ENCODE results near the gene C1orf35.

C1orf35 gene

DNA sequence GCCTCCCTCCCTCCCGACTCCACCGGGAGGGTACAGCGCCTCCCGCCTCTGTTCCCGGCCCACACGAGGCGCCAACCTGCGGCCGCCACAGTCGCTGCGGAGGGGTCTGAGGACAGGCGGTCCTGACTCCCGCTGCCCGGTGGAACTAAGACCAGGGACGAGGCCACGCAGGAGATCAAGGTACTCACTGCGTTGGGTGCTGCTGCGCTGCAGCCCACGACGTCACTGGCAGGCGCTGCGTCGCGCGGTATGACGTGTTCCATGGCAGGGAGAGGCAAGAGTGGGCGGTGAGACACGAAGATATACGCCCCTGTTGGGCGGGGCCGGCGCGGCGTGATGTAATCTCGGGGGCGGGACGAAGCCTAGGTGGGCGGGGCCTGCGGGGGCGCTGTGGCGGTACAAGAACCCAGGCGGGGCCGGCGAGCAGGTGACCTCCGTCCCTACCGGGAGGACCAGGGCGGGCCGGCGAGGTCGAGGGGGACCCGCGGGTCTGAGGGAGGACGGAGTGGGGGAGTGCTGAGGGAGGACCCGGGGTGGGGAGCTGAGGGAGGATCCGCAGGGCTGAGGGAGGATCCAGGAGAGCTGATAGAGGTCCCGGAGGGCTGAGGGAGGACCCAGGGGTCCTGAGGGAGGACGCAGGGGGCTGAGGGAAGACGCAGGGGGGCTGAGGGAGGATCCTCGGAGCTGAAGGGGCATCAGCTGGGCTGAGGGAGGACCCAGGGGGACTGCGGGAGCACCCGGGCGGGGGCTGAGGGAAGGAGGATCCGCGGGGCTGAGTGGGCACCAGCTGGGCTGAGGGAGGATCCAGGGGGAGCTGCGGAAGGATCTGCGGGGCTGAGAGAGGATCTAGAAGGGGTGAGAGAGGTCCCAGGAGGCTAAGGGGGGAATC is 6.2 kb upstream of the C1orf35 start, which contains the start of gene MRPL55:
TSS of gene MRPL55 (minus strand) at position 227 of the 889 bp plus-strand sequence. CDS start 1,039 bp downstream, outside the sequence.
- DNase-seq, result peak; percentile 57 to 85

DNA sequence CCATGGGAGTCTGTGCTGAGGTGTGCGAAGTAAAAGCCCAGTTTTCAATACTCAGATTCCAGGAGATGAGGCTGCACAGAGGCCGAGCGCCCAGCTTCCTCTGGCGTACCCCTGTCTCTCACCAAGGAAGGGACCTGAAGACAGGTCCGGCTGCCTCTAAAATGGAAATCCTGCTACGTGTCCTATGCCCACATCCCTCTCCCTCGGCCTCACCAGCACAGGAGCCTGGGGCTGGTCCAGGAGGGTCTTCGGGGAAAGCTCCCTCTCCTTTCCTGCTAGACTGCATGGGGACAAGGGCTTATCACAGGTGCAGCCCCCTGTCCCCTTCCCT is 5.6 kb upstream of the C1orf35 start:
- no peak for DNase-seq

DNA sequence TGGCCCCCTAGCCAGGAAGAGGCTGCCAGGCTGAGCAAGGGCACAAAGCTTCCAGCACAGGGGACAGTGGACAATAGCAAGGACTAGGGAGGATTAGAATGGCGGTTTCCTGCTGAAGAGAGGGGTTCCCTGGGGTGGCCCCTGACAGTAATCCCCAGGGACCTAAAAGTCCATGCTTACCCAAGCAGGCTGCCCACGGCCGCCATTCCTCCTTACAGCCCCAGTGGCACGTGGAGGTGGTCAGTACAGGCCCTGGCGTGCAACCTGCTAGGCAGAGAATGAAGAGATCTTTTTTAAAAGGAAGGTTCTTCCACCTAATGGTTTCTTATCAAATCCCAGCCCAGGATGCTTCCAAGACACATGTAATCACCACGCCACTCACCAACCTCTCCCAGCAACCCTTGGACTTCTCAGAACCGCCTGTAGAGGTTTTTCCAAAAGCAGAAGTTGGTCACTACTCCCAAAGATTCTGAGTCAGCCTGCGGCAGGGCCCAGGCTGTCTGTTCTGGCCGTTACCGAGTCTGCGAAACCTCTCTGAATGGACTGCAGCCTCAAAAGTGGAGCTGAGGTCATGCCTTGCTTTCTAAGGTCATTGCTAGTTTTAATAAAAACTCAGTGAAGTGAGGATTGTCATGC is 5.0 kb upstream of the C1orf35 start:
- no peak for DNase-seq

DNA sequence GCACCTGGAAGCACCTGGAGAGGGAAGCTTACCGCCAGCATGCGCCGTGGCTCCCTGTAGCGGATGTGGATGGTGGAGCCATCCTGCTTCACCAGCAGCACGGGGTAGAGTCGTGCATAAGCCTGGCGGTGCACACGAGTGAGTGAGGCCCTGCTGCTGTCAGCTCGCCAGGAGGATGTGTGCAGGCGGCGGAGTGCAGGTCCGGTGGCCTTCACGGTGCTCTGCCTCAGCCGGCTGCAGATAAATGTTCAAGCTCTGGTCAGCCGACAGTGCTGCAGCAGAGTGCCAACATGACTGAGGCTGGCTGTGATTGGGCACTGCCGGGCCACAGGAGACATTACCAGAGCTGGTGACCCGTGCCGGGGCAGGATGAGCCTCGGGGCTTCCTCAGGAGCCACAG is 4.5 kb upstream of the C1orf35 start:
- no peak for DNase-seq

DNA sequence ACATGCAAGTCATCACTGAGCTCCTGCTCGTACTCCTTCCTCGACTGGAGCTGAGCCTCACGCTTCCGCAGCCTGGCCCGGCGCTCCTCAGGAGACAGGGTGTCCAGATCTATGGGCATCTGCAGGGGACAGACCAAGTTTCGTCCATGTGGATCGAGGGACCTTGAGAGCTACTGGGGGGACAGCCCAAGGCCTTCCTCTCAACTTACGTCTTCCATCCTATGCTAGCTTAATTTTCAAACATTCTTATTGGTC is 3.6 kb upstream of the C1orf35 start:
- no peak for DNase-seq

DNA sequence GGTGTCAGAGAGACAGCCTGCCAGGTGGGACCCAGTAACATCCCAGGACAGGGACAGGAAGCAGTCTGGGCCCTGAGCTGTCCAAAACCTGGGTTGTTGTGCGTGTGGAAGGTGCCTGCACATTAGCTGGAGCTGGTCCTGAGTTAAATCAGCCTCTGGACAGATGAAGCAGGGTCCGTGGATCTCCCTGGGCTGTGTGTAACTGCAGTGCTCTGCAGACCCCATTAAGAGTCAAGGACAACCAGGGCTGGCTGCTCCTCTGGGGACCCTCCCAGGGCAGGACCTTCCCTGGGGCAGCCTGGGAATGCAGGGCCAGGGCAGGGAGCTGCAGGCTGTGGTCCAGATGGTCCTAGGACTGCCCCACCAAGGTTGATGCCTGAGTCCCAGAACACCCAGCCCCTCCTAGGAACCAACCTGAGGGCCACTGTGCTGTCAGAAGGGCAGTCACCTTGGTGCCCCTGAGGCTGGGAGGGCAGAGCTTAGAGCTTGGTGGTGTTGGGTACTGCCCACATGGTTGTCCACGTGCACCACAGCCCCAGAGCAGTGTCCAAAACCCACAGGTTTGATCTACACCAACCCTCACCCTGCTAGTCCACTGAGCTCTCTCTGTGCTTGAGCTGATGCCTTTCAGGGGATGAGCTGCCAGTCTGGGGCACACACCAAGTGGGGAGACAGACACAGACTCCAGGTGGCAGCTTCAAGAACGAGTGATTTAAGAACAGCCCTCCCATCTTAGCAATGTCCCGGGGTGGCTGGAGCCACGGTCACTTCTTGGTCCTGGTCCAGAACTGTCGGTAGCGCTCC is 3.1 kb upstream of the C1orf35 start:
- no peak for DNase-seq

DNA sequence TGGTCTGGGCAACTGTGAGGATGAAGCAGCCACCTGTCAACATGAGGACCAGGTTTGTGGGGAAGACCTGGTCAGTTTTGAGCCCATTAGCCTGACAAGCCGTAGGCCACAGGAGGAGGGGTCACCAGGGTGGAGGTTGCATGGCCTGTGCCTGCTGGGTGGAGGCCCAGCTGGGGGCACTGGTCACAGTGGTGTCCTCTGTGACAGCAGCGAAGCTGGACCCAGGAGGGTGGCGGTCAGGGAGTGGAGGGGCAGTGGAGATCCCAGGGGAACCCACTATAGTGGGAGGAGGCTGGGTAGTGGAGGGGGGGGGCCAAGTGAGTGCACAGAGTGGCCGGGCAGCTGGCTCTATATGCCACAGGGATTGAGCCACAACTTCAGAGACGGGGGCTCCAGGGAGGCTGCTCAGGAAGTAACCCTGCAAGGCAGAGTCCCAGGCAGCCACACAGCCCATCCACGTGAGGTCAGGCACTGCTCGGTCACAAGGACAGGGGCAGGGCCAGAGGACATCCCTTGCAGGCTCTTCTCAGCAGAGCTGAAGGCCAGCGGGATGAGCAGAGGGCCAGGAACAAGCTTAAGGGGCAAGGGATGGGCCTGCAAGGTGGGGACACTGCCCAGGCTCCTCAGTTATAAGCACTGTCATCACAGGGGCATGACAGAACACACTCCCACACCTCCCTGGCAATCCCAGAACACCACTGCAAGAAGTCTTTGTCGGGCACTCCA is 2.3 kb upstream of the C1orf35 start:
- no peak for DNase-seq

DNA sequence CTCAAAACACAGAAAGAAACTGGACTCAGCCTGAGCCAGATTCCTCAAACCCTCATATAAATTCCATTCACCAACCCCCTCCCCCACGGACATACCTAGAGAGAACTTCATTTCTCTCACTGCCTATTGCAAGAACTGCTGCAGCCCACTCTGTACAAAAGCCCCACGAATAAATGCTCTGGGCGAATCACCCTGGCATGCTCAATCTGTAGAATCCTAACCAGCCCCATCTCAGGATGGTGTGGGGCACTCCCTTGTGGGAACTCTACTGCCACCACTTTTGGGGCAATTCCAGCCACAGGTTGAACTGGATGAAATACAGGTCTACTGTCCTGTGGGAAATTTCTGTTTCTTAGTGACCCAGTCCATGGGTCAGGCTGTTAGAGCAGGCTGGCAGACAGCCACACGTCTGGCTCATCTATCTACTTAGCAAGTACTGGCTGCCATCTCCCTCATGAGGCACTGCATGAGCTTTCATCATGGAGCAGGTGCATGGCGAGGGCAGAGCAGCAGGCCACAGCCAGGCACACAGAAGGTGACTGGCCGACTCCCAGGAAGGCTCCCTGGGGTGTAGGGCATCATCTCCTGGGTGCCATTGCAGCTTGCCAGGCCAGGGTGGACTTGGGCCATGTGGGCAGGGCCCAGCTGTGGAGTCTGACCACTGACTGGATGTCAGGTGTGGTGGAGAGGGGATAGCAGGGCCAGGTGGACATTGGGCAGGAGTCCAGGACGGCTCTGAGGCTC is 1.6 kb upstream of the C1orf35 start:
- no peak for DNase-seq

DNA sequence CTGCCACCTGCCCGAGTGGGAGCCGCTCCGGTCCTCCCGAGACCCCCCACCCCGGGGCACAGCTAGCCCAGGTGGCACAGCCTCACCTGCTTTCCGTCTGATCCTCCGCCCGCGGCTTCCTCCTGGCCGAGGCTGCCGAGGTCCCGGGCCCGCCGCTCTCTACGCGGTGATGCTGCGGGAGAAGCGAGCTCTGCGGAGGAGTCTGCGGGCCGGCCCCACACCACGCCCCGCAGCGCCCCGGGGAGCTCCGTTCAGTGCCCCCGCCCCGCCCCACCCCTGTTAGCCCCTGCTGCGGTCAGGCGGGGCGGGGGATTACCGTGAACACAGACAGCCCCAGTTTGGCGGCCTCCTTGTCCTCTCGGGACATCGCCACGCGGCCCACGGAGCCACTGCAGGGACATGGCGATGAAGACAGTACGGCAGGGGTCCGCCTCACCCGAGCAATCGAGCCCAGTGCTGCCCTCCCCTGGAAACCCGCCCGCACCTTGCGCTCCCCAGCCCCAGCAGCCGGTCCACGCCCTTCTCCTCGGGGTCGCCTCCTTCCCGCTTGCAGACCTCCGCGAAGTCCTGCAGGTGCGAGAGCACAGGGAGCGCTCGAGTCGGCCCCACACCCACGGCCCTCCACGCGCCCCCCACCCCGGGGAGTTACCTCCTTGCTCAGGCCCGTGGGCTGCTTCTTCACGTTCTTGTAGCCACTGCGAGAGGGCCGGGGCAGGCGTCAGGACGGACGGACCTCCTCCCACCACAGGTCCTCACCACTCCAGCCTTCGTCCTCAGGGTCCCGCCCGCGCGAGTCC is 933 bp downstream of the C1orf35 start:
- DNase-seq, result peak in 1 of 2 experiments; percentile 5

DNA sequence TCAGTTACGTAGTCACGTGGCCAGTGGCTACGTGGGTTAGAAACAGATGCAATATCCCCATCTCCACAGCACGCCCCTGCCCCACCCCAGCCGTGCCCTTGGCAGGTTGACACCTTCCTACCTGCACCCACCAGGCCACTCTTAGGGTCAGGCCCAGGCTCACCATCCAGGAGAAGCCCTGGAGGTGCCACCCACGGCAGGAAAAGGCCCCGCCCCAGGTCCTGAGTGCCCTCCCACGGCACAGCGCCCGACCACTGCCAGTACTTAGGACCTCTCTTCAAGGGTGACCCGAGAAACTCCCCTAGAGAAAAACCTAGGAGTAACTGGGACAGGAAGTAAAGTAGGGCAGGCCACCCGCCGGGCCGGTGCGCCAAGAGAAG is 1.5 kb downstream of the C1orf35 start:
- no peak for DNase-seq

DNA sequence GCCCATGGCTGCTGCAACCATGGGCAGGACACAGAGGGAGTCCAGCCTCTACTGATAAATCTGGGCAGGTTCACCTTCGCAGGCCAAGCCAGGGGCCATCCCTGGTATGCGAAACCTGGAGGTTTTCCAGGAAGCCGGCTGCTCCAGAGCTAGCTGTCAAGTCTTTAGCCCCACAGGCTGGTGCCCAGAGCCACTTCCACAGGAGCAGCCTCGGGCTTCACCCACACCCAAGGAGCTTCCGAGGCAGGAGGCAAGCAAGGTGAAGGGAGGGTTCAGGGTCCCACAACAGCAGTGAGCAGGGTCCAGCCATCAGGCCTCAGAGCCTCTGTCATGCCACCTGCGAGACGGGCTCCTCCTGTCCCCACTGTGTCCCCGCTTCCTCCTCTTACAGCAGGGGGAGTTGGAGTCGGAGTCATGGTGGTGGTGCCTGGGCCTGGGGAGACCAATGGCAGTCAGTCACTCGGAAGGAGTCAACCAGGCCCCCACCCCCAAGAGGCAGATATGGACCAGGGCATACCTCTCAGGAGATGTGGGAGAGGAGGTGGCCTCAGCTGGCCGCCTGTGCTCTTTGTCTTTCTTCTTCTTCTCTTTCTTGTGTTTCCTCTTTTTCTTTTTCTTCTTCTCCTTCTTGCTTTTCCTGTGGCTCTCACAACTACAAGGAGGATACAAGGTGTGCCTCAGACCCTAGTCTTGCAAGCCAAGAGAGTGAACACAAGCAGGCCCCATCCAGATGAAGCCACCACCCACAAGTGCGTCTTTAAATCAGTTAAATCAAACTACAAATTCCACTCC is 2.1 kb downstream of the C1orf35 start:
- DNase-seq, result no peak

DNA sequence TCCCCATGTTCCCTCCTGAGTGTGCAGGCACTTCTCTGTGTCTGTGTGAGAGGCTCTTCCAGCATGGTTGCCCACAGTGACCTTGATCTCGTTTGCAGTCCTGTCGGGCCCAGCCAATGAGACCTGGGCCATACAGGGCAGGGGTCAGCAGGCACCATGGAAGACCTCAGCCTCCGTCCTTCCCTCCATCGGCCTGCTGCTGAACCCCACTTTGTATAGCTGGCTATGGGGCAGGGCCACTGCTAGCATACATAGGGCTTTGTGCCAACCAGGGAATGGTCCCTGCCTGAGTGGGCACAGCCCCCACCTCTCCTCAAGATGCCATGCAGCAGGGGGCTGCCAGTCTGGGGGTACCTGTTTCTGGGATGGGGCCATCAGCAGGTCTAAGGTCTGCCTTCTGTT is 3.8 kb downstream of the C1orf35 start:
- DNase-seq, result no peak

DNA sequence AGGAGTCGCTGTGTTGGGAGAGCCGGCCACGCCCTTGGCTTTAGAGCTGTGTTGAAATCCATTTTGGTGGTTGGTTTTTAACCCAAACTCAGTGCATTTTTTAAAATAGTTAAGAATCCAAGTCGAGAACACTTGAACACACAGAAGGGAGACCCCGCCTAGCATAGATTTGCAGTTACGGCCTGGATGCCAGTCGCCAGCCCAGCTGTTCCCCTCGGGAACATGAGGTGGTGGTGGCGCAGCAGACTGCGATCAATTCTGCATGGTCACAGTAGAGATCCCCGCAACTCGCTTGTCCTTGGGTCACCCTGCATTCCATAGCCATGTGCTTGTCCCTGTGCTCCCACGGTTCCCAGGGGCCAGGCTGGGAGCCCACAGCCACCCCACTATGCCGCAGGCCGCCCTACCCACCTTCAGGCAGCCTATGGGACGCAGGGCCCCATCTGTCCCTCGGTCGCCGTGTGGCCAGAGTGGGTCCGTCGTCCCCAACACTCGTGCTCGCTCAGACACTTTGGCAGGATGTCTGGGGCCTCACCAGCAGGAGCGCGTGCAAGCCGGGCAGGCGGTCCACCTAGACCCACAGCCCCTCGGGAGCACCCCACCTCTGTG is 4.7 kb downstream of the C1orf35 start:
- DNase-seq, result no peak

DNA sequence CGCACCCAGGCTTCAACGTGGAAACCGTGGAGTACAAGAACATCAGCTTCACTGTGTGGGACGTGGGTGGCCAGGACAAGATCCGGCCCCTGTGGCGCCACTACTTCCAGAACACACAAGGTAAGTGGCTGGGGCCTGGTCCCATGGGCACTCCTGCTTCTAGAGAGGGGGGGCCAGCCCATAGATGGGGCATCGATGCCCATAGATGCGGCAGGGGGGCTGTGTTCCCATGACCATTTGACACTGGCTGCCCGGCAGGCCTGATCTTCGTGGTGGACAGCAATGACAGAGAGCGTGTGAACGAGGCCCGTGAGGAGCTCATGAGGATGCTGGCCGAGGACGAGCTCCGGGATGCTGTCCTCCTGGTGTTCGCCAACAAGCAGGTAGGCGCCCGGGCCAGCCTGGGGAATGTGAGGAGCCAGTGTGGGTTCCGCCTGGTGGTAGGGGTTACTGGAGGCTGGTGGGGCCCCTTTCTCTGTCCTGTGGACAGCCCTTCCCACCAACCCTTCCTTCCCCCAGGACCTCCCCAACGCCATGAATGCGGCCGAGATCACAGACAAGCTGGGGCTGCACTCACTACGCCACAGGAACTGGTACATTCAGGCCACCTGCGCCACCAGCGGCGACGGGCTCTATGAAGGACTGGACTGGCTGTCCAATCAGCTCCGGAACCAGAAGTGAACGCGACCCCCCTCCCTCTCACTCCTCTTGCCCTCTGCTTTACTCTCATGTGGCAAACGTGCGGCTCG is 5.6 kb downstream of the C1orf35 start:
- no peak for DNase-seq

DNA sequence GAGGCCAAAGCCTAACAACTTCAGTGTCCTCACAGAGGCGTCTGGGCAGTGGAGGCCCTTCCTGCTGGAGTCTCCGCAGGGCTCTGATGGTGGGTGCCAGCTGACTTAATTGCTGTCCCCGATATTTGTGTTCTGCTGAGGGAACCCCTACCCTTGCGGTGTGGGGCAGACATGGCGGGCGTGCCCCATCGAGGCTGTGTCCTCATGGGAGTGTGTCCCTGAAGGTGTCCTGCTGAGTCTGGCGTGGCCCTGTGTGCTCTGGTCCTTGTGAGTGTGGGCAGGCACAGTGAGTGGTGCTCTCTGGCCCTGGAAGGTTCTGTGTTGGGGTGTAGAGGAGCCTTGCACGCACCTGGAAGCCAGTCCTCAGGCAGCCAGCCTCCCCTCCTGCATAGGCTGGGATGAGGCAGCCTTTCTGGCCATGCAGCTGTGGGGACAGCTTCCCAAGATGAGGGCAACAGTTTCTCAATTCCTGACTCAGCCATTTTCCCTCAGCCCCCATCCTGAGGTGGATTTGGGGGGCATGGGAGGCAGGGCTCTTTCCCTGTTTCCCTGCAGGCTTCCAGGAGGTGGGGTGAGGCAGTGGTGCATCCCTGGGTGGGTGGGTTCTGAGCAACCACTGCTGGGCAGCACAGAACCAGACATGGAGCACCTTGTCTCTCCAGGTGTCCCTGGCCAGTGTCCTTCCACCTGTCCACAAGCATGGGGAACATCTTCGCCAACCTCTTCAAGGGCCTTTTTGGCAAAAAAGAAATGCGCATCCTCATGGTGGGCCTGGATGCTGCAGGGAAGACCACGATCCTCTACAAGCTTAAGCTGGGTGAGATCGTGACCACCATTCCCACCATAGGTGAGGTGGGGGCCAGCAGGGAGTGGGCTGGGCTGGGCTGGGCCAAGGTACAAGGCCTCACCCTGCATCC is 6.5 kb downstream of the C1orf35 start:
- DNase-seq, result no peak

DNA sequence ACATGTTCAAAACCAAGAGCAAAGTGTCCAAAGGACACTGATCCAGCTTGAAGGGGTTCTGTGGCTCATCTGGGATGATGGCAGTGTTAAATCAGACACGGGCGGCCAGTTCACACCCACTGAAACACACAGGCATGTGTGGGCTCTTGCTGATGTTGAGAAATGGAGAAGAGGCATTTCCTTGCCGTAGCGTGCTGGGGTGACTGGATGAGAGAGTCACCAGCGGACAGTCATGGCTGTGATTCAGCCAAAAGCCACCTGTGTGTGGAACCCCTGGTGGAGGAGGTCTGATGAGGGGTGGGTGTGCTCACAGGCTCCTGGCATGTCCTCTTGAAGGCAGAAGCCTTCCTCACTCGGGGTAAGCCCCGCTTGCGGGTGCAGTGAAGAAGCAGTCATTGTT is 7.2 kb downstream of the C1orf35 start:
- no peak for DNase-seq

DNA sequence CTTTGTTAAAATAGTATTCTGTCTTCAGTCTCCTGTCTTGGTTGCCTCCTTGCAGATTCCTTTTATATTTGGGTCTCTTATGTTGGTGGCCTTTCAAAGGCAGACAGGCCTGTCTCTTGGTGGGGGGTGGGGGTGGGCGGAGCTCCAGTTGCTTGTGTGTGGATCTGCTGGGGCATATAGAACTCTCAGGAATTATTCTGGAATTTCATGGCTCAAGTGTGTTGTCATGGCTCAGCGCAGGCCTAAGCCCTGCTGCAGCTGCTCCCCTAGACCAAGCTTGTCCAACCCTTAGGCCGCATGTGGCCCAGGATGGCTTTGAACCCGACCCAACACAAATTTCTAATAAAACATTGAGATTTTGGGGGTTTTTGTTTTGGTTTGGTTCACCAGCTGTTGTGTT is 8.0 kb downstream of the C1orf35 start:
- no peak for DNase-seq

DNA sequence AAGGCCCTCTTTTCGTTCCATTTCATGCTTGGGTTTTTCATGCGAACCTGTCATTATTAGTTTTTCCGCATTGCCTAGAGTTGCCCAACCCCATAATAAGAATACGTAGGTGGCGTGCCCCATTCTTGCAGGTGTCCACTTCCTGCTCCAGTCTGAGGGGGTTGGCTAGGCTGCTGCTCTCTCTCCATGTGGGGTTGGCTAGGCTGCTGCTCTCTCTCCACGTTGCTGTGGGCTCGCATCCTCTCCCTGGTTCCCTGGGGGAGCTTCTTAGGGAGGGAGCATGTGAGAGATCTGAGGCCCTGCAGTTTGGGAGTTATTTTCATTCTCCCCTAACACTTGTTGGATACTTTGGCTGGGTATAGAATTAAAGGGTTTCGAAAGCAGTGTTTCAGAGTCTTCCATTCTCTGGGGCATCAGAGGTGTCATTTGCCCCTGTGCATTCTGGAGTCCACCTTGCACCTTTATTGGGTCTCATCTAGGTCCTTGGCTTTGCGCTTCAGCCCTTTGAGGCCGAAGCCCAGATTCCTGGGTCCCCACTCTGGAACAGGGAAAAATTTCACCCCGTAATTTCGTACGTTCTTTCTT is 8.6 kb downstream of the C1orf35 start:
- DNase-seq, result no peak
